Body of pancreas (tissue), 4 donors: Measurements from ENCODE around the gene FCN1. TPM values are rescaled to one million over a fixed set of nuclear protein-coding genes. Genes with fewer than 3 reads are reported as not detected.

ENCODE experiments used
- ATAC-seq: fragments of 150-250 bp; one replicate; pipeline ENCODE4 v1.9.1; 2016
- DNase-seq, 4 donors: peaks; one replicate each; pipeline ENCODE4 v3.0.0-alpha.2; 2019
- H3K27ac ChIP-seq, 4 donors: fragments of 200-600 bp; sonication (generic); 1 replicate in 3 of 4; 2 replicates in 1 of 4; pipeline versions ENCODE4 v1.5.1 to v1.6.1; 2016 to 2019; ENCODE audit warnings: mild to moderate bottlenecking in 1 of 4, mixed read lengths in 1 of 4, moderate library complexity in 1 of 4
- H3K27me3 ChIP-seq, 2 donors: fragments of 200-600 bp; sonication (generic); one replicate each; pipeline ENCODE4 v1.6.0; 2016; ENCODE audit warnings: mild to moderate bottlenecking in 1 of 2
- H3K36me3 ChIP-seq, 2 donors: fragments of 200-600 bp; sonication (generic); replicated peaks in 1 of 2; 2 replicates each; pipeline ENCODE4 v1.5.1; 2016; ENCODE audit warnings: low read depth in 2 of 2; ENCODE audit not compliant: insufficient read depth in 1 of 2
- H3K4me1 ChIP-seq: fragments of 200-600 bp; sonication (generic); one replicate; pipeline ENCODE4 v1.6.0; 2016
- H3K4me3 ChIP-seq, 2 donors: fragments of 200-600 bp; sonication (generic); 1 replicate in 1 of 2; 2 replicates in 1 of 2; pipeline ENCODE4 v1.5.1; 2016 to 2019
- H3K9me3 ChIP-seq, 3 donors: fragments of 200-600 bp; sonication (generic); 1 replicate in 2 of 3; 2 replicates in 1 of 3; pipeline ENCODE4 v1.5.1; 2016
- POLR2A ChIP-seq, 3 donors: fragments of 450-650 bp; IDR thresholded peaks; one replicate each; pipeline ENCODE4 v1.6.1; 2016; ENCODE audit warnings: antibody characterized with exemption in 3 of 3, mild to moderate bottlenecking in 2 of 3
- WGBS, 2 donors: methylation state at CpG; one replicate each; pipeline ENCODE4 v1.1.5; 2017; 5-methylcytosine and 5-hydroxymethylcytosine counted together
- intact Hi-C: fragments of 100-400 bp; cut with DNase I; formaldehyde crosslinking; loops from one replicate; pipeline ENCODE4 v1.15.1; 2023
- total RNA-seq, 2 donors: library from RNA; depleted of rRNA; stranded (reverse); fragments of >200 nt; gene quantifications; one replicate each; pipeline ENCODE4 v1.1.0, GENCODE V29; 2016
- TF ChIP-seq, protein P1 (sequence below), 7 experiments: fragments of 450-650 bp in 4 of 7; fragments of 200-600 bp in 3 of 7; sonication (generic) in 3 of 7; IDR thresholded peaks; one replicate each; pipeline ENCODE4 v1.5.1; 2016 to 2019; ENCODE audit warnings: antibody characterized with exemption in 7 of 7

FCN1 gene
- total RNA-seq, 2 donors from 2014 or later, result not detected

DNA sequence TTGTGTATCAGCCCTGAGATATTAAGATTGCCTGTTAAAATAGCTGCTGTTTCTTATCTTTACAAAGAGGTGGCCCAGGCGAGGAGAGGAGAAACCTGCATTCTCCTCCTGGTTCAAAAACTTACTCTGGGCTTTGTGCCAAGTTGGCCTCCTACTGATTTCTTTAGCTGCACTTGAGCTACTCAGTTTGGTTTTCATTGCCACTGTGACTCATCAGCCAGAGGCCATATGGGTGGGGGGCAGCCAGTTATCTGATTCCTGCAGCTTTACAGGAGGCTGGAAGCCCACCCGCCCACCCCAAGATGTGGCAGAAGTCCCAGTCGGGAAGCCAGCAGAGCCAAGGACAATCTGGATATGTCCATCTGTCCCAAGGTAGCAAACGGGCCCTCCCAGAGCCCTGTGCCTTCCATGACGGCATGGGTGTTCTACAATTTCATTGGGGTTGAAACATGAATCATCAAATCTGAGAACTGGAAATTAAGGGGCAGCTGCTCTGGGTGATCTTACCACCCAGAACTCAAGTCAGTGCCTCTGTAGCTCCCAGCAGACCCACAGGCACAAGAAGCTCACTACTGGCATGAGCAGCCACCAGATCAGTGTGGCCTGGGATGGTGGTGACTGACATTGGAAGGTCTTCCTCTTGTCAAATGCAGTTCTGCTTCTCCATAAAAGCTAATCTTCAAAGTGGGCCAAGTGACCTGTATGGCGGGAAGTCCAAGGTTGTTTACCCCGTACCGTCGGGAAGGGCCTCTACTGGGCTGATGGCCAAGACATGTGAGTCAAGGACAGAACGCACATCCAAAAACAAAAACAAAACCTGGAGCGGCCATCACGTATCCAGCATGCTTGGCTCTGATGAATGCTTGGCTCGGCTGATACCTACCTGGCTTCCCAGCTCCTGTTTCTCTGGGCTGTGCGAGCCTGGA, 21.5 kb downstream of the FCN1 start:
- peak in 2 of 4 donors; percentile 15 to 20 for DNase-seq
- no peaks in the 10 kb centered on the region for H3K36me3 ChIP-seq
- H3K4me1 ChIP-seq, result no peaks in the 10 kb centered on the region
- no peak for TF ChIP-seq POLR2A (IDR thresholded peaks at IDR 0.05)
- TF ChIP-seq, protein P1, sequence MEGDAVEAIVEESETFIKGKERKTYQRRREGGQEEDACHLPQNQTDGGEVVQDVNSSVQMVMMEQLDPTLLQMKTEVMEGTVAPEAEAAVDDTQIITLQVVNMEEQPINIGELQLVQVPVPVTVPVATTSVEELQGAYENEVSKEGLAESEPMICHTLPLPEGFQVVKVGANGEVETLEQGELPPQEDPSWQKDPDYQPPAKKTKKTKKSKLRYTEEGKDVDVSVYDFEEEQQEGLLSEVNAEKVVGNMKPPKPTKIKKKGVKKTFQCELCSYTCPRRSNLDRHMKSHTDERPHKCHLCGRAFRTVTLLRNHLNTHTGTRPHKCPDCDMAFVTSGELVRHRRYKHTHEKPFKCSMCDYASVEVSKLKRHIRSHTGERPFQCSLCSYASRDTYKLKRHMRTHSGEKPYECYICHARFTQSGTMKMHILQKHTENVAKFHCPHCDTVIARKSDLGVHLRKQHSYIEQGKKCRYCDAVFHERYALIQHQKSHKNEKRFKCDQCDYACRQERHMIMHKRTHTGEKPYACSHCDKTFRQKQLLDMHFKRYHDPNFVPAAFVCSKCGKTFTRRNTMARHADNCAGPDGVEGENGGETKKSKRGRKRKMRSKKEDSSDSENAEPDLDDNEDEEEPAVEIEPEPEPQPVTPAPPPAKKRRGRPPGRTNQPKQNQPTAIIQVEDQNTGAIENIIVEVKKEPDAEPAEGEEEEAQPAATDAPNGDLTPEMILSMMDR (IDR thresholded peaks at IDR 0.05), result no peak
- H3K9me3 ChIP-seq, result peaks cover 0 to 9% (median 0%) of the 10 kb centered on the region in 3 donors
- WGBS, 2 donors, result 38 to 41% methylated on average over 9 to 14 of the region's 14 CpGs
- no peaks in the 10 kb centered on the region for H3K27me3 ChIP-seq
- intact Hi-C loops, result no loop called here
- ATAC-seq, result peak; percentile 40
- H3K4me3 ChIP-seq, result no peak overlapping the region
- H3K27ac ChIP-seq, result peak overlapping the region in 2 of 4 donors; percentile 29 to 44

DNA sequence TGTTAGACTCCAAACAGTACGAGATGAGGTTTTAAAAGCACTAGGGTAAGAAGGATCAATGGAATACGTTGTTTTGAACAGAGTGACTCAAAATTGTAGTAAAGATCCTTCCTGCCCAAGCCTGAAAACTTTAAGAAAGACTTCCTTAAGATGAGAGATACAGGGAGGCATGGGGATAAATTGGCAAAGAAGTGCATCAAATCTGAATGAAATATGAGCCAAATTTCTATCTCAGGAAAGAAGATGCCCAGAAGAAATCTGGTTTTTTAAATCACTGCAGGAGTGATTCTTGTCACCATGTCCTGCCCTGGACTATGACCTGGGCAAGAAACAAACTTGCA, 22.2 kb downstream of the FCN1 start:
- 49 to 51% methylated on average over 2 of the region's 2 CpGs for WGBS, 2 donors
- intact Hi-C loops, result no loop called here
- TF ChIP-seq, protein P1 (IDR thresholded peaks at IDR 0.05), result no peak
- no peak for TF ChIP-seq POLR2A (IDR thresholded peaks at IDR 0.05)
- H3K36me3 ChIP-seq, result no peaks in the 10 kb centered on the region
- no peaks in the 10 kb centered on the region for H3K4me1 ChIP-seq
- no peaks in the 10 kb centered on the region for H3K27me3 ChIP-seq
- no peak overlapping the region for H3K4me3 ChIP-seq
- no peak overlapping the region for H3K27ac ChIP-seq
- no peak for ATAC-seq
- H3K9me3 ChIP-seq, result peaks cover 0 to 9% (median 0%) of the 10 kb centered on the region in 3 donors
- DNase-seq, result no peak

DNA sequence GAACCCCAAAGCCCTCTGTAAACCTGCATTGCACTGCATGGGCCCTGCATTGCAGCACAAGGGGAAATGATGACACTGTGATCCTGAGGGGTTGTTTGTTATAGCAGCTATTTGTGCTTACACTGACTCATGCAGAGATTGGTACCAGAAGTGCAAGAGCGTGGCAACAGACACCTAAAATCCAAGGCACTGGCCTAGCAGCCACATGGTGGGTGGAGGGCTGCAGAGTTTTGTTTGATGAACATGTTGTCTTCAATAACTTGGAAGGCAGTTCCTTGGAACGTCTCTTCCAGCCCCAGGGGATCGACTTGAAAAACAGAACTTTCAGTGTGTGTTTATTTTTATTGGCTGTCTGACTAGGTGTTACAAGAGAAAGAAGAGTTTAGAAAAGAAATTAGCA, 22.6 kb downstream of the FCN1 start:
- no peak overlapping the region for H3K27ac ChIP-seq

DNA sequence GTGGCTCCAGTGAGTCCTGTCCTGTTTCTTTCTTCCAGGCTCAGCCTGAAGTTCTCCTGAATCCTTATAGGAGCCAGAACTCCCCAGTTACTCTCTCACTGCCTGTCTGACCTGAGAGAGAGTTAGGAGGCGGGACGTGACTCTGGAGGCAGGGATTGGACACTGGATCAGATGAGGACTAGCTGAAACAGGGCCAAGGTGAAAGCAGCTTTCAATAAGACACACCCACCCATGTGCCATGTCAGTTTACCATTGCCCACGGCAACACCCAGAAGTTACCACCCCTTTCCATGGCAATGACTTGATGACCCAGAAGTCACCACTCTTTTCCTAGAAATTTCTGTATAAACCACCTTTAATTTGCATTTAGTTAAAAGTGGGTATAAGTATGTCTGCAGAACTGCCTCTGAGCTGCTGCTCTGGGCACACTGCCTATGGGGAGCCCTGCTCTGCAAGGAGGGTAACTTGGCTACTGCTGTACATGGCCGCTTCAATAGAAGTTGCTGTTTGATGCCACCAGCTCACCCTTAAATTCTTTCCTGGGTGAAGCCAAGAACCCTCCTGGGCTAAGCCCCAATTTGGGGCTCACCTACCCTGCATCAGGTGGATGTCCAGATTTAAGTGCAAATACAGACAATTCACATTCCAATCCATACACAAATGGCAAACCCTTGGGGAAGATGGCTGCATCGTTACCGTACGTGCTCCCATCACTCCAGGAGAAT, 23.4 kb downstream of the FCN1 start:
- H3K27me3 ChIP-seq, result no peaks in the 10 kb centered on the region
- no peaks in the 10 kb centered on the region for H3K4me1 ChIP-seq
- ATAC-seq (no peak), DNase-seq (no peak)
- intact Hi-C loops, result no loop called here
- 83 to 87% methylated on average over 7 of the region's 7 CpGs for WGBS, 2 donors
- TF ChIP-seq, protein P1 (IDR thresholded peaks at IDR 0.05), result no peak
- no peak for TF ChIP-seq POLR2A (IDR thresholded peaks at IDR 0.05)
- no peaks in the 10 kb centered on the region for H3K36me3 ChIP-seq
- no peak overlapping the region for H3K27ac ChIP-seq
- peaks cover 0 to 4% (median 0%) of the 10 kb centered on the region in 3 donors for H3K9me3 ChIP-seq
- no peak overlapping the region for H3K4me3 ChIP-seq

More for the DNA sequence above, 22.6 kb downstream of the FCN1 start:
- no peak overlapping the region for H3K4me3 ChIP-seq
- peaks cover 0 to 9% (median 0%) of the 10 kb centered on the region in 3 donors for H3K9me3 ChIP-seq
- no peaks in the 10 kb centered on the region for H3K36me3 ChIP-seq
- WGBS, 2 donors, result 63 to 74% methylated on average over 3 of the region's 3 CpGs
- intact Hi-C loops, result no loop called here
- DNase-seq, result no peak
- no peaks in the 10 kb centered on the region for H3K27me3 ChIP-seq
- no peak for ATAC-seq
- TF ChIP-seq POLR2A (IDR thresholded peaks at IDR 0.05), result no peak
- TF ChIP-seq, protein P1 (IDR thresholded peaks at IDR 0.05), result no peak
- no peaks in the 10 kb centered on the region for H3K4me1 ChIP-seq
